ENCODE data around the gene STAB2. TPM values are rescaled to one million over a fixed set of nuclear protein-coding genes. Genes with fewer than 3 reads are reported as not detected.

Gene STAB2
- total RNA-seq, 4 donors from 2014 or later: 0.27 to 6.5 (median 1.2) TPM

DNA sequence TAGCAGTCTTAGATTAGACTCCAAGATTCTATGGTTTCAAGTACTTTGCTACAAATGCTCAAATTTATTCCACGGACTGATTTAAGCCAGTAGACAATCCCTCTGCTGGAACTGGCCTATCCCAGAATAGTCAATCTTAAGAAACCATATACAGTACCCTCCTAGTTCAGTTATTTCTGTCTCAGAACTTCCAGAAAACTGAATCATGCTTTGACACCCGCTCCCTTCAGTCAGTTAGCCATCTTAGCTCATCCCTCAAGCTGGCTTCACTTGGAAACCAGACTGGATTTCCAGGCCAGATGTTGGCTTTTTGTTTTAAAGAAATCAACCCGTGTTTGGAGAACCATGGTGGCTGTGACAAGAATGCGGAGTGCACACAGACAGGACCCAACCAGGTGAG lies 128.4 kb downstream of the STAB2 start:
- no peak for DNase-seq
- Histone ChIP-seq H3K9me3 (no peaks in the 10 kb centered on the region), H3K27me3 (no peaks in the 10 kb centered on the region), H3K36me3 (no peaks in the 10 kb centered on the region), H3K4me3 (replicated peaks in 1 of 3) (no peak overlapping the region), H3K27ac (no peak overlapping the region), H3K4me1 (no peaks in the 10 kb centered on the region)
- TF ChIP-seq CTCF (IDR thresholded peaks at IDR 0.05) (no peak), POLR2A (IDR thresholded peaks at IDR 0.05) (no peak)
- intact Hi-C loops (cut with DNase I): no loop called here
- WGBS, 2 donors: 89 to 91% methylated on average over 4 of the region's 4 CpGs

DNA sequence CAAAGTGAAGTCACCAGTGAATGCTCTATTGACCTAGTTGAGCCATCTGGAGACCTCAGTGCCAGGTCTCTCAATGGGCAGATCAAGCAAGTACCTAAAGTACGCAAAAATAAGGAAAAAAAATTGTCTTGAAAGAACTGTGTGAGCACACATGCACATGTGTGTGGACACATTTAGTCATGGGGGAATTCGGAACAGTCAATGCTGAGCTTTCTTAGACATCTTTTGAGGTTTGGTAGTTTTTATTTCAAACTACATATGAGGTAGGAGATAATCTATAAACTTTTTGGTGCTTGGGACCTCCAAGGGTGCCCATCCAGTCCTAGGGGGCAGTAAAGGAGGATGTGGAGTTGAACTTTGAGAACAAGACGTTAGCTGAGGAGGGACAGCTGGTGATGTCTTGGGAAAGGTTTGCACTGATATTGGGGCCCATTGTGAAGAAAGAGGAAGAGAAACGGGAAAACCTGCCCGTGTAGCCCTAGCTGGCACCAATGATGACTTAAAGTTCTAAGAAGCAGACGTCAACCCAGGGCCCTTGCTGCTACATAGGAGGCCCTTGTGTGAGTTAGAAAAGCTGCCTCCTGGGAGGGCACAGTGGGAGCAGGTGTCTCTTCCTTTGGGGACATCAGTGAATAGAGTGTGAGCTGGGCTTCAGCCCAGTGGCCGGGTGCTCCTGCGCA lies 129.6 kb downstream of the STAB2 start:
- Histone ChIP-seq H3K36me3 (no peaks in the 10 kb centered on the region), H3K27me3 (no peaks in the 10 kb centered on the region), H3K4me1 (no peaks in the 10 kb centered on the region), H3K4me3 (replicated peaks in 1 of 3) (no peak overlapping the region), H3K9me3 (no peaks in the 10 kb centered on the region), H3K27ac (no peak overlapping the region)
- intact Hi-C loops (cut with DNase I): no loop called here
- no peak for TF ChIP-seq CTCF (IDR thresholded peaks at IDR 0.05)
- TF ChIP-seq POLR2A (IDR thresholded peaks at IDR 0.05): no peak
- 83 to 84% methylated on average over 6 to 8 of the region's 8 CpGs for WGBS, 2 donors
- DNase-seq: no peak

DNA sequence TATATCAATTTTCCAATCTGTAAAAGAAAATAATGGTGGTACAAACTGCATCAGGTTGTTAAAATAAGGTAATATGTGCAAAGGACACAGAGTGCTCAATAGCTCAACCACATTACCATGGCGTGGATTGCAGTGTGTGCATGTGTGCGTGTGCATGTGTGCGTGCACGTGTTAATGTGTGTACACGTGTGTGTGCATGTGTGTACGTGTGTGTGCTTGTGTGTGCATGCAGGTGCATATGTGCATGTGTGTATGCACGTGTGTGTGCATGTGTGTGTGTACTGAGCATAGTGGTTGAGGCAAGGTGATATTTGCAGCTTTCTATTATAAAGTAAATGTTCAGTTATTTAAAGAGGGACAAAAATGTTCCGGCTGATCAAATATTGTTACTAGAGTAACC lies 138.3 kb downstream of the STAB2 start:
- H3K9me3 ChIP-seq: no peaks in the 10 kb centered on the region
- H3K27ac ChIP-seq: no peak overlapping the region
- no peaks in the 10 kb centered on the region for H3K36me3 ChIP-seq
- H3K27me3 ChIP-seq: no peaks in the 10 kb centered on the region
- DNase-seq: no peak
- no peak for TF ChIP-seq CTCF (IDR thresholded peaks at IDR 0.05)
- no peak for TF ChIP-seq POLR2A (IDR thresholded peaks at IDR 0.05)
- no peaks in the 10 kb centered on the region for H3K4me1 ChIP-seq
- intact Hi-C loops (cut with DNase I): no loop called here
- no peak overlapping the region for H3K4me3 ChIP-seq (replicated peaks in 1 of 3)
- 90 to 94% methylated on average over 8 of the region's 8 CpGs for WGBS, 2 donors

DNA sequence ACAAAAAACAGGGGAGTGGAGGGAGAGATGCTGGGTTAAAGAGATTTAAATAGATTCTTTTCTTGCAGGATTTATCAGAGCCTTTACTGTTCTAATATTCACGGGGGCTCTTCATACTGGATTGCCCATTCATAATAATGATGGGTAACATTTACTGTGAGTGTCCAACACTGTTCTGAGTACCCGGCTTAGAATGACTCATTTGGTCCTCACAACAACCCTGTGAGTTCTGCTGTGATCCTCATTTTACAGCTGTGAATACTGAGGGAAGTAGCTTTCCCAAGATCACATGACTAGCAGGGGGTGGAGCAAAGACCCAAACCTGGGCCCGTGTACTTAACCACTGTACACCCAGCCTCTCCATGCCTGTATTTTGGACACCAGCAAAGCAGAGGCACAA lies 140.6 kb downstream of the STAB2 start:
- intact Hi-C loops (cut with DNase I): no loop called here
- no peak for TF ChIP-seq CTCF (IDR thresholded peaks at IDR 0.05)
- no peak for TF ChIP-seq POLR2A (IDR thresholded peaks at IDR 0.05)
- H3K27me3 ChIP-seq: no peaks in the 10 kb centered on the region
- H3K36me3 ChIP-seq: no peaks in the 10 kb centered on the region
- H3K27ac ChIP-seq: no peak overlapping the region
- H3K9me3 ChIP-seq: no peaks in the 10 kb centered on the region
- no peaks in the 10 kb centered on the region for H3K4me1 ChIP-seq
- DNase-seq: no peak
- WGBS, 2 donors: 69 to 73% methylated on average over 3 of the region's 3 CpGs
- no peak overlapping the region for H3K4me3 ChIP-seq (replicated peaks in 1 of 3)

- no peaks in the 10 kb centered on the region for H3K4me1 ChIP-seq
- H3K36me3 ChIP-seq: no peaks in the 10 kb centered on the region
- H3K4me3 ChIP-seq (replicated peaks in 1 of 3): no peak overlapping the region
- no peak for DNase-seq
- H3K27ac ChIP-seq: no peak overlapping the region
- no peaks in the 10 kb centered on the region for H3K27me3 ChIP-seq
- no peaks in the 10 kb centered on the region for H3K9me3 ChIP-seq
- intact Hi-C loops (cut with DNase I): no loop called here
- TF ChIP-seq POLR2A (IDR thresholded peaks at IDR 0.05): no peak
- no peak for TF ChIP-seq CTCF (IDR thresholded peaks at IDR 0.05)
- 78 to 97% methylated on average over 4 of the region's 4 CpGs for WGBS, 2 donors
Observed at GRCh38 chr12:103728323-103728722, 141.2 kb downstream of the STAB2 start.

All from thyroid gland (tissue), 4 donors.